HG02970 (cell line): ENCODE results near the gene ZNF654.

ENCODE experiments used
- ATAC-seq: cut with Tn5 transposase; IDR thresholded peaks from one replicate; pipeline ENCODE4 v1.9.1; 2021; ENCODE audit warnings: mild to moderate bottlenecking, moderate library complexity, moderate number of reproducible peaks; ENCODE audit not compliant: unreplicated experiment, low FRiP score

ZNF654 gene

GRCh38 chr3:88191872-88192409 is 132.9 kb downstream of the ZNF654 start:
- no peak for ATAC-seq

- ATAC-seq: no peak
Measured at GRCh38 chr3:88192631-88193030, 133.6 kb downstream of the ZNF654 start.
